MV-4-11 (cell line): ENCODE results near the gene ZNF786.
A peak's percentile ranks its signal among the peaks of the same experiment; 100 is the strongest.
"Not testable (repeated sequence)": the region's sequence is repeated elsewhere in the genome, so short reads cannot be mapped to it uniquely, and the experiment has no call there.

Experiments
- DNase-seq: peaks from one replicate; lab custom pipeline; 2025; lab: John Stamatoyannopoulos, UW

The ZNF786 gene

GRCh38 chr7:149081914-149082313 is 8.6 kb downstream of the ZNF786 start:
- DNase-seq: peak; percentile 6

- DNase-seq: no peak
Measured at GRCh38 chr7:149077594-149077993, 12.9 kb downstream of the ZNF786 start.

- no peak for DNase-seq
Measured at GRCh38 chr7:149075286-149075685, 15.2 kb downstream of the ZNF786 start.

- DNase-seq: peak; percentile 25
Measured at GRCh38 chr7:149074116-149074885, 16.2 kb downstream of the ZNF786 start.

GRCh38 chr7:149072438-149072775 is 18.1 kb downstream of the ZNF786 start:
- no peak for DNase-seq

GRCh38 chr7:149071641-149072437 is 18.7 kb downstream of the ZNF786 start:
- no peak for DNase-seq

GRCh38 chr7:149071182-149071635 is 19.3 kb downstream of the ZNF786 start:
- DNase-seq: no peak

GRCh38 chr7:149070372-149071125 is 20.0 kb downstream of the ZNF786 start:
- DNase-seq: no peak

- no peak for DNase-seq
Measured at GRCh38 chr7:149067869-149068268, 22.6 kb downstream of the ZNF786 start.

GRCh38 chr7:149063476-149063875 is 27.0 kb downstream of the ZNF786 start:
- DNase-seq: peak; percentile 43

GRCh38 chr7:149062217-149062899 is 28.2 kb downstream of the ZNF786 start:
- peak; percentile 12 for DNase-seq

GRCh38 chr7:149060156-149060555 is 30.4 kb downstream of the ZNF786 start:
- no peak for DNase-seq

- no peak for DNase-seq
Measured at GRCh38 chr7:149053885-149054284, 36.6 kb downstream of the ZNF786 start.

GRCh38 chr7:149053384-149053783 is 37.1 kb downstream of the ZNF786 start:
- DNase-seq: no peak

GRCh38 chr7:149050941-149051340 is 39.6 kb downstream of the ZNF786 start:
- peak; percentile 7 for DNase-seq

- DNase-seq: no peak
Measured at GRCh38 chr7:149048805-149049204, 41.7 kb downstream of the ZNF786 start.

- no peak for DNase-seq
Measured at GRCh38 chr7:149046416-149046815, 44.1 kb downstream of the ZNF786 start.

- DNase-seq: no peak
Measured at GRCh38 chr7:149043936-149044335, 46.6 kb downstream of the ZNF786 start.

- DNase-seq: no peak
Measured at GRCh38 chr7:149041350-149041749, 49.2 kb downstream of the ZNF786 start.

- not testable (repeated sequence) for DNase-seq
Measured at GRCh38 chr7:149038641-149039040, 51.9 kb downstream of the ZNF786 start.

GRCh38 chr7:149036676-149037075 is 53.8 kb downstream of the ZNF786 start:
- DNase-seq: peak; percentile 2

GRCh38 chr7:149031353-149031910 is 59.1 kb downstream of the ZNF786 start:
- DNase-seq: no peak
